Neural progenitor cell (in vitro differentiated cells): ENCODE measurements around the gene NLGN2. TPM values are rescaled to one million over a fixed set of nuclear protein-coding genes. Genes with fewer than 3 reads are reported as not detected.
A peak's percentile ranks its signal among the peaks of the same experiment; 100 is the strongest.

Source experiments
- DNase-seq: peaks from one replicate; pipeline ENCODE4 v3.0.0-alpha.2; 2016; ENCODE audit warnings: low spot score
- H2AFZ ChIP-seq: fragments of 200-600 bp; sonication (generic); replicated peaks from 2 replicates; pipeline ENCODE4 v1.6.1; 2016; ENCODE audit warnings: antibody characterized with exemption
- H3F3A ChIP-seq: fragments of 200-600 bp; sonication (generic); 2 replicates; pipeline ENCODE4 v1.6.1; 2016; ENCODE audit warnings: antibody characterized with exemption, low read depth
- H3K27ac ChIP-seq: fragments of 200-600 bp; sonication (generic); 2 replicates; pipeline ENCODE4 v1.5.1; 2016; ENCODE audit warnings: mild to moderate bottlenecking
- H3K27me3 ChIP-seq: fragments of 200-600 bp; sonication (generic); 2 replicates; pipeline ENCODE4 v1.6.1; 2016; ENCODE audit warnings: mild to moderate bottlenecking, moderate library complexity
- H3K36me3 ChIP-seq: fragments of 200-600 bp; sonication (generic); 2 replicates; pipeline ENCODE4 v1.5.1; 2016
- H3K4me1 ChIP-seq: fragments of 200-600 bp; sonication (generic); 2 replicates; pipeline ENCODE4 v1.6.1; 2016; ENCODE audit warnings: mixed run types
- H3K4me2 ChIP-seq: fragments of 200-600 bp; sonication (generic); 2 replicates; pipeline ENCODE4 v1.6.1; 2016
- H3K4me3 ChIP-seq: fragments of 200-600 bp; sonication (generic); 2 replicates; pipeline ENCODE4 v1.5.1; 2016
- H3K79me2 ChIP-seq: fragments of 200-600 bp; sonication (generic); 2 replicates; pipeline ENCODE4 v1.6.1; 2016; ENCODE audit warnings: low read depth
- H3K9ac ChIP-seq: fragments of 200-600 bp; sonication (generic); 2 replicates; pipeline ENCODE4 v1.6.1; 2016
- H3K9me3 ChIP-seq: fragments of 200-600 bp; sonication (generic); 2 replicates; pipeline ENCODE4 v1.5.1; 2016; ENCODE audit warnings: low read depth
- H4K20me1 ChIP-seq: fragments of 200-600 bp; sonication (generic); 2 replicates; pipeline ENCODE4 v1.6.1; 2016; ENCODE audit warnings: low read depth
- H3K27ac Mint-ChIP-seq: 3 replicates; pipeline ENCODE4 v1.8.0; 2021; ENCODE audit warnings: mixed read lengths
- H3K27me3 Mint-ChIP-seq: 2 replicates; pipeline ENCODE4 v1.8.0; 2022; ENCODE audit warnings: low read depth, mild to moderate bottlenecking, inconsistent platforms, moderate library complexity, mixed read lengths; ENCODE audit not compliant: insufficient read depth
- H3K36me3 Mint-ChIP-seq: 3 replicates; pipeline ENCODE4 v1.8.0; 2021; ENCODE audit warnings: mixed read lengths
- H3K4me1 Mint-ChIP-seq: 3 replicates; pipeline ENCODE4 v1.8.0; 2021; ENCODE audit warnings: mixed read lengths
- H3K4me3 Mint-ChIP-seq: 3 replicates; pipeline ENCODE4 v1.8.0; 2021; ENCODE audit warnings: mild to moderate bottlenecking, moderate library complexity, mixed read lengths
- H3K9me3 Mint-ChIP-seq: 3 replicates; pipeline ENCODE4 v1.8.0; 2020; ENCODE audit warnings: mixed read lengths
- CTCF ChIP-seq: fragments of 200-600 bp; sonication (generic); IDR thresholded peaks from 2 replicates; pipeline ENCODE4 v1.5.1; 2017; ENCODE audit warnings: antibody characterized with exemption, mild to moderate bottlenecking
- EZH2 ChIP-seq: fragments of 200-600 bp; sonication (generic); IDR thresholded peaks from 2 replicates; pipeline ENCODE4 v1.6.1; 2017; ENCODE audit warnings: antibody characterized with exemption, mild to moderate bottlenecking, moderate library complexity
- EZH2phosphoT487 ChIP-seq: fragments of 200-600 bp; sonication (generic); IDR thresholded peaks from 2 replicates; pipeline ENCODE4 v1.6.1; 2017; ENCODE audit warnings: antibody characterized with exemption
- total RNA-seq: library from RNA; depleted of rRNA; stranded (reverse); fragments of >200 nt; gene quantifications from 2 replicates; pipeline ENCODE4 v1.2.3, GENCODE V29; 2015; ENCODE audit warnings: low replicate concordance

The NLGN2 gene
- total RNA-seq, 1 donor from 2014 or later = 13.9 TPM

- no peaks in the 10 kb centered on the region for H3K9me3 ChIP-seq
- H3K4me2 ChIP-seq = no peak overlapping the region
- peak overlapping the region; percentile 14 for H3K4me3 Mint-ChIP-seq
- H3K79me2 ChIP-seq = no peaks in the 10 kb centered on the region
- no peak for TF ChIP-seq EZH2
- TF ChIP-seq EZH2phosphoT487 = no peak
- no peak for TF ChIP-seq CTCF
- H3K4me3 ChIP-seq = no peak overlapping the region
- H4K20me1 ChIP-seq = peaks cover 60% of the 10 kb centered on the region
- H3K27me3 Mint-ChIP-seq = peaks cover 13% of the 10 kb centered on the region
- no peaks in the 10 kb centered on the region for H3F3A ChIP-seq
- no peak overlapping the region for H3K27ac Mint-ChIP-seq
- H2AFZ ChIP-seq = no peak overlapping the region
- peaks cover 34% of the 10 kb centered on the region for H3K4me1 Mint-ChIP-seq
- peaks cover 8% of the 10 kb centered on the region for H3K36me3 ChIP-seq
- no peak overlapping the region for H3K27ac ChIP-seq
- no peaks in the 10 kb centered on the region for H3K27me3 ChIP-seq
- DNase-seq = no peak
- no peak overlapping the region for H3K9ac ChIP-seq
- H3K36me3 Mint-ChIP-seq = peaks cover 42% of the 10 kb centered on the region
- H3K4me1 ChIP-seq = peaks cover 8% of the 10 kb centered on the region
- H3K9me3 Mint-ChIP-seq = no peaks in the 10 kb centered on the region
These were observed 5.8 kb downstream of the NLGN2 start for GRCh38 chr17:7413346-7413985.

GRCh38 chr17:7414837-7415236 is 7.2 kb downstream of the NLGN2 start:
- H3K4me1 Mint-ChIP-seq = peaks cover 39% of the 10 kb centered on the region
- H3K9me3 Mint-ChIP-seq = no peaks in the 10 kb centered on the region
- H3K9me3 ChIP-seq = no peaks in the 10 kb centered on the region
- no peaks in the 10 kb centered on the region for H3K79me2 ChIP-seq
- TF ChIP-seq CTCF (no peak), EZH2phosphoT487 (no peak), EZH2 (no peak)
- no peak for DNase-seq
- H3K36me3 Mint-ChIP-seq = peaks cover 33% of the 10 kb centered on the region
- no peak overlapping the region for H3K4me2 ChIP-seq
- no peak overlapping the region for H2AFZ ChIP-seq
- H3K4me1 ChIP-seq = peaks cover 18% of the 10 kb centered on the region
- H3K4me3 ChIP-seq = no peak overlapping the region
- no peak overlapping the region for H3K9ac ChIP-seq
- H3F3A ChIP-seq = no peaks in the 10 kb centered on the region
- H3K27me3 ChIP-seq = no peaks in the 10 kb centered on the region
- peaks cover 5% of the 10 kb centered on the region for H3K27me3 Mint-ChIP-seq
- no peak overlapping the region for H3K27ac ChIP-seq
- peaks cover 63% of the 10 kb centered on the region for H4K20me1 ChIP-seq
- H3K4me3 Mint-ChIP-seq = no peak overlapping the region
- H3K27ac Mint-ChIP-seq = no peak overlapping the region
- peaks cover 8% of the 10 kb centered on the region for H3K36me3 ChIP-seq

- no peaks in the 10 kb centered on the region for H3K9me3 Mint-ChIP-seq
- Histone ChIP-seq H3K4me2 (no peak overlapping the region), H3K9ac (no peak overlapping the region), H3K4me3 (no peak overlapping the region), H4K20me1 (peaks cover 63% of the 10 kb centered on the region), H3K4me1 (peaks cover 21% of the 10 kb centered on the region), H3K36me3 (peaks cover 8% of the 10 kb centered on the region), H3K27me3 (no peaks in the 10 kb centered on the region), H3K79me2 (no peaks in the 10 kb centered on the region), H3K9me3 (no peaks in the 10 kb centered on the region), H2AFZ (no peak overlapping the region), H3K27ac (no peak overlapping the region), H3F3A (no peaks in the 10 kb centered on the region)
- DNase-seq = no peak
- peaks cover 24% of the 10 kb centered on the region for H3K36me3 Mint-ChIP-seq
- TF ChIP-seq EZH2phosphoT487 = no peak
- no peak for TF ChIP-seq EZH2
- no peak for TF ChIP-seq CTCF
- no peak overlapping the region for H3K4me3 Mint-ChIP-seq
- no peak overlapping the region for H3K27ac Mint-ChIP-seq
- H3K4me1 Mint-ChIP-seq = peaks cover 44% of the 10 kb centered on the region
- H3K27me3 Mint-ChIP-seq = peaks cover 5% of the 10 kb centered on the region
These were observed 8.1 kb downstream of the NLGN2 start for GRCh38 chr17:7415784-7416183.
